ENCODE results near the gene MCRS1. TPM values are rescaled to one million over a fixed set of nuclear protein-coding genes. Genes with fewer than 3 reads are reported as not detected.
"Not testable (repeated sequence)": the region's sequence is repeated elsewhere in the genome, so short reads cannot be mapped to it uniquely, and the experiment has no call there.

Gene MCRS1
- total RNA-seq, 1 donor from 2014 or later: 103 TPM

- H3K4me1 Mint-ChIP-seq (ENCODE audit: low read depth, unreplicated experiment): no peaks in the 10 kb centered on the region
- no peak for DNase-seq
- H3K4me3 Mint-ChIP-seq (ENCODE audit: unreplicated experiment): no peak overlapping the region
- no peak overlapping the region for H3K27ac Mint-ChIP-seq (ENCODE audit: unreplicated experiment)
- H3K9me3 Mint-ChIP-seq (ENCODE audit: unreplicated experiment): no peaks in the 10 kb centered on the region
- TF ChIP-seq, protein P1, sequence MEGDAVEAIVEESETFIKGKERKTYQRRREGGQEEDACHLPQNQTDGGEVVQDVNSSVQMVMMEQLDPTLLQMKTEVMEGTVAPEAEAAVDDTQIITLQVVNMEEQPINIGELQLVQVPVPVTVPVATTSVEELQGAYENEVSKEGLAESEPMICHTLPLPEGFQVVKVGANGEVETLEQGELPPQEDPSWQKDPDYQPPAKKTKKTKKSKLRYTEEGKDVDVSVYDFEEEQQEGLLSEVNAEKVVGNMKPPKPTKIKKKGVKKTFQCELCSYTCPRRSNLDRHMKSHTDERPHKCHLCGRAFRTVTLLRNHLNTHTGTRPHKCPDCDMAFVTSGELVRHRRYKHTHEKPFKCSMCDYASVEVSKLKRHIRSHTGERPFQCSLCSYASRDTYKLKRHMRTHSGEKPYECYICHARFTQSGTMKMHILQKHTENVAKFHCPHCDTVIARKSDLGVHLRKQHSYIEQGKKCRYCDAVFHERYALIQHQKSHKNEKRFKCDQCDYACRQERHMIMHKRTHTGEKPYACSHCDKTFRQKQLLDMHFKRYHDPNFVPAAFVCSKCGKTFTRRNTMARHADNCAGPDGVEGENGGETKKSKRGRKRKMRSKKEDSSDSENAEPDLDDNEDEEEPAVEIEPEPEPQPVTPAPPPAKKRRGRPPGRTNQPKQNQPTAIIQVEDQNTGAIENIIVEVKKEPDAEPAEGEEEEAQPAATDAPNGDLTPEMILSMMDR (IDR thresholded peaks at IDR 0.05; ENCODE audit: partially characterized antibody, unreplicated experiment): no peak
- no peaks in the 10 kb centered on the region for H3K36me3 Mint-ChIP-seq (ENCODE audit: unreplicated experiment)
- no peaks in the 10 kb centered on the region for H3K27me3 Mint-ChIP-seq (ENCODE audit: unreplicated experiment)
Observed at GRCh38 chr12:49511410-49511809, 56.5 kb downstream of the MCRS1 start.

- not testable (repeated sequence) for H3K36me3 Mint-ChIP-seq (ENCODE audit: unreplicated experiment); H3K4me1 Mint-ChIP-seq (ENCODE audit: low read depth, unreplicated experiment); H3K27me3 Mint-ChIP-seq (ENCODE audit: unreplicated experiment); H3K4me3 Mint-ChIP-seq (ENCODE audit: unreplicated experiment); DNase-seq; H3K9me3 Mint-ChIP-seq (ENCODE audit: unreplicated experiment); H3K27ac Mint-ChIP-seq (ENCODE audit: unreplicated experiment)
Observed at GRCh38 chr12:49509681-49510080, 58.3 kb downstream of the MCRS1 start.

Other genes with a start within 250 kb of the MCRS1 start
- gene TROAP, start 244.9 kb downstream of the MCRS1 start, total RNA-seq (ENCODE audit: unreplicated experiment): 11.7 TPM
- 4.8 TPM for gene C1QL4, start 231.0 kb downstream of the MCRS1 start, total RNA-seq (ENCODE audit: unreplicated experiment)
- 4.5 TPM for gene DNAJC22, start 221.3 kb downstream of the MCRS1 start, total RNA-seq (ENCODE audit: unreplicated experiment)
- 43.9 TPM for gene SPATS2, start 200.7 kb downstream of the MCRS1 start, total RNA-seq (ENCODE audit: unreplicated experiment)
- 5.9 TPM for gene KCNH3, start 29.1 kb downstream of the MCRS1 start, total RNA-seq (ENCODE audit: unreplicated experiment)
- not detected for gene FAM186B, start 37.5 kb upstream of the MCRS1 start, total RNA-seq (ENCODE audit: unreplicated experiment)
- 26.4 TPM for gene PRPF40B, start 55.4 kb upstream of the MCRS1 start, total RNA-seq (ENCODE audit: unreplicated experiment)
- gene FMNL3, start 139.3 kb upstream of the MCRS1 start, total RNA-seq (ENCODE audit: unreplicated experiment): 13.7 TPM
- 278 TPM for gene TMBIM6, start 173.4 kb upstream of the MCRS1 start, total RNA-seq (ENCODE audit: unreplicated experiment)

Measured in glutamatergic neuron (in vitro differentiated cells).